Nephron progenitor cell (in vitro differentiated cells): ENCODE data around the gene MYH7.
"Not testable (repeated sequence)": the region's sequence is repeated elsewhere in the genome, so short reads cannot be mapped to it uniquely, and the experiment has no call there.

Experiments
- DNase-seq: peaks from one replicate; pipeline ENCODE4 v3.0.0; 2021
- H3K27ac Mint-ChIP-seq: 2 replicates; pipeline ENCODE4 v1.8.0; 2021; ENCODE audit warnings: mild to moderate bottlenecking, moderate library complexity, mixed read lengths
- H3K27me3 Mint-ChIP-seq: 2 replicates; pipeline ENCODE4 v1.8.0; 2021; ENCODE audit warnings: mild to moderate bottlenecking, low read depth, mixed read lengths; ENCODE audit not compliant: poor library complexity
- H3K36me3 Mint-ChIP-seq: 2 replicates; pipeline ENCODE4 v1.8.0; 2021; ENCODE audit warnings: low read depth, mixed read lengths
- H3K4me1 Mint-ChIP-seq: 2 replicates; pipeline ENCODE4 v1.8.0; 2021; ENCODE audit warnings: mixed read lengths
- H3K4me3 Mint-ChIP-seq: 2 replicates; pipeline ENCODE4 v1.8.0; 2021; ENCODE audit warnings: mild to moderate bottlenecking, moderate library complexity, mixed read lengths
- H3K9me3 Mint-ChIP-seq: 2 replicates; pipeline ENCODE4 v1.8.0; 2021; ENCODE audit warnings: mild to moderate bottlenecking, moderate library complexity, mixed read lengths
- CTCF ChIP-seq: fragments of 200-600 bp; sonication (generic); IDR thresholded peaks from 2 replicates; pipeline ENCODE4 v1.5.0; 2021; ENCODE audit warnings: antibody characterized with exemption

MYH7 gene

GRCh38 chr14:23402296-23403138 is 32.9 kb downstream of the MYH7 start:
- no peak overlapping the region for H3K4me3 Mint-ChIP-seq
- no peak for DNase-seq
- peaks cover 34% of the 10 kb centered on the region for H3K27me3 Mint-ChIP-seq
- H3K27ac Mint-ChIP-seq, result no peak overlapping the region
- TF ChIP-seq CTCF, result no peak
- H3K9me3 Mint-ChIP-seq, result no peaks in the 10 kb centered on the region
- H3K4me1 Mint-ChIP-seq, result peaks cover 50% of the 10 kb centered on the region
- H3K36me3 Mint-ChIP-seq, result no peaks in the 10 kb centered on the region

- H3K4me3 Mint-ChIP-seq, result no peak overlapping the region
- H3K27ac Mint-ChIP-seq, result peak overlapping the region; percentile 5
- TF ChIP-seq CTCF, result no peak
- no peaks in the 10 kb centered on the region for H3K36me3 Mint-ChIP-seq
- DNase-seq, result no peak
- no peaks in the 10 kb centered on the region for H3K9me3 Mint-ChIP-seq
- peaks cover 41% of the 10 kb centered on the region for H3K4me1 Mint-ChIP-seq
- peaks cover 40% of the 10 kb centered on the region for H3K27me3 Mint-ChIP-seq
These were observed 34.2 kb downstream of the MYH7 start for GRCh38 chr14:23401291-23401690.

- Mint-ChIP-seq H3K27me3 (peaks cover 34% of the 10 kb centered on the region), H3K4me1 (peaks cover 35% of the 10 kb centered on the region)
- not testable (repeated sequence) for H3K27ac Mint-ChIP-seq, DNase-seq, H3K4me3 Mint-ChIP-seq, H3K36me3 Mint-ChIP-seq, H3K9me3 Mint-ChIP-seq
These were observed 34.8 kb downstream of the MYH7 start for GRCh38 chr14:23400496-23401149.

GRCh38 chr14:23399591-23399990 is 35.9 kb downstream of the MYH7 start:
- Mint-ChIP-seq H3K36me3 (no peaks in the 10 kb centered on the region), H3K27ac (no peak overlapping the region), H3K9me3 (no peaks in the 10 kb centered on the region), H3K4me1 (peaks cover 35% of the 10 kb centered on the region), H3K4me3 (no peak overlapping the region), H3K27me3 (peaks cover 26% of the 10 kb centered on the region)
- no peak for TF ChIP-seq CTCF
- DNase-seq, result no peak

- H3K27me3 Mint-ChIP-seq, result peaks cover 25% of the 10 kb centered on the region
These were observed 36.3 kb downstream of the MYH7 start for GRCh38 chr14:23399136-23399535.

More at GRCh38 chr14:23399136-23399535, 36.3 kb downstream of the MYH7 start:
- DNase-seq, result no peak
- TF ChIP-seq CTCF, result no peak
- no peaks in the 10 kb centered on the region for H3K9me3 Mint-ChIP-seq
- H3K4me1 Mint-ChIP-seq, result peaks cover 35% of the 10 kb centered on the region
- H3K27ac Mint-ChIP-seq, result no peak overlapping the region
- no peak overlapping the region for H3K4me3 Mint-ChIP-seq
- H3K36me3 Mint-ChIP-seq, result no peaks in the 10 kb centered on the region
